HEK293T (cell line): ENCODE measurements around the gene RPGRIP1L.

Experiments
- ARNT ChIP-seq: fragments of 450-650 bp; IDR thresholded peaks from 2 replicates; pipeline ENCODE4 v1.6.1; 2017; ENCODE audit warnings: mild to moderate bottlenecking
- BHLHE40 ChIP-seq: fragments of 450-650 bp; IDR thresholded peaks from 2 replicates; pipeline ENCODE4 v1.6.1; 2016; ENCODE audit warnings: mild to moderate bottlenecking, moderate library complexity, borderline replicate concordance
- CTBP1 ChIP-seq: fragments of 450-650 bp; IDR thresholded peaks from 2 replicates; pipeline ENCODE4 v1.6.1; 2016; ENCODE audit warnings: borderline replicate concordance
- ELF4 ChIP-seq: fragments of 450-650 bp; IDR thresholded peaks from 2 replicates; pipeline ENCODE4 v1.6.1; 2017; ENCODE audit warnings: antibody characterized with exemption
- FOXA1 ChIP-seq: fragments of 450-650 bp; IDR thresholded peaks from 2 replicates; pipeline ENCODE4 v1.6.1; 2016; ENCODE audit warnings: mild to moderate bottlenecking
- FOXK2 ChIP-seq: fragments of 450-650 bp; IDR thresholded peaks from 2 replicates; pipeline ENCODE4 v1.6.1; 2016; ENCODE audit warnings: mild to moderate bottlenecking
- FOXM1 ChIP-seq: fragments of 450-650 bp; IDR thresholded peaks from 2 replicates; pipeline ENCODE4 v1.6.1; 2017; ENCODE audit warnings: mild to moderate bottlenecking, borderline replicate concordance
- HDGF ChIP-seq: fragments of 450-650 bp; IDR thresholded peaks from 2 replicates; pipeline ENCODE4 v1.6.1; 2017; ENCODE audit warnings: antibody characterized with exemption, borderline replicate concordance
- NFRKB ChIP-seq: fragments of 450-650 bp; IDR thresholded peaks from 2 replicates; pipeline ENCODE4 v1.6.1; 2016; ENCODE audit warnings: mild to moderate bottlenecking, moderate library complexity
- SP1 ChIP-seq: fragments of 450-650 bp; IDR thresholded peaks from 2 replicates; pipeline ENCODE4 v1.6.1; 2017
- SUZ12 ChIP-seq: fragments of 450-650 bp; IDR thresholded peaks from 2 replicates; pipeline ENCODE4 v1.6.1; 2016; ENCODE audit warnings: mild to moderate bottlenecking
- TARDBP ChIP-seq: fragments of 450-650 bp; IDR thresholded peaks from 2 replicates; pipeline ENCODE4 v1.6.1; 2016
- ZNF384 ChIP-seq: fragments of 450-650 bp; IDR thresholded peaks from 2 replicates; pipeline ENCODE4 v1.6.1; 2016
- TF ChIP-seq, protein P1 (sequence below): fragments of 450-650 bp; IDR thresholded peaks from 2 replicates; pipeline ENCODE4 v1.6.1; 2016

DNA sequence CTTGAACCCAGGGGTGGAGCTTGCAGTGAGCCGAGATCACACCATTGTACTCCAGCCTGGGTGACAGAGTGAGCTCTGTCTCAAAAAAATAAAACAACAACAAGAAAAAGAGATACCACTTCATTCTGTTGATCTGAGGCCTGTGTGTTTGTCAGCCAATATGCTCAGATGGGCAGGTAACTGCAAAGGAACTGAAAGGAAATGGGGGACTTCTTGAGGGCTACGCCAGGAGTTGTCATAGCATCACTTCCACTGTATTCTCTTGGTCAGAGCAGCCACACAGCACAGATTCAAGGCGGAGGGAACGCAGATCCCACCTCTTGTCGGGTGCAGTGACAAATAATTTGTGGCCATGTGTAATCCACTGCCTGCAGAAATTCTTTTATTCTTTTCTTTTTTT lies 126.8 kb downstream of the RPGRIP1L start:
- TF ChIP-seq, protein P1, sequence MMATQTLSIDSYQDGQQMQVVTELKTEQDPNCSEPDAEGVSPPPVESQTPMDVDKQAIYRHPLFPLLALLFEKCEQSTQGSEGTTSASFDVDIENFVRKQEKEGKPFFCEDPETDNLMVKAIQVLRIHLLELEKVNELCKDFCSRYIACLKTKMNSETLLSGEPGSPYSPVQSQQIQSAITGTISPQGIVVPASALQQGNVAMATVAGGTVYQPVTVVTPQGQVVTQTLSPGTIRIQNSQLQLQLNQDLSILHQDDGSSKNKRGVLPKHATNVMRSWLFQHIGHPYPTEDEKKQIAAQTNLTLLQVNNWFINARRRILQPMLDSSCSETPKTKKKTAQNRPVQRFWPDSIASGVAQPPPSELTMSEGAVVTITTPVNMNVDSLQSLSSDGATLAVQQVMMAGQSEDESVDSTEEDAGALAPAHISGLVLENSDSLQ, result no peak
- no peak for TF ChIP-seq ARNT
- TF ChIP-seq SP1, result no peak
- TF ChIP-seq SUZ12, result no peak
- TF ChIP-seq HDGF, result no peak
- no peak for TF ChIP-seq FOXM1
- no peak for TF ChIP-seq ZNF384
- TF ChIP-seq BHLHE40, result no peak
- TF ChIP-seq CTBP1, result no peak
- TF ChIP-seq NFRKB, result no peak
- no peak for TF ChIP-seq ELF4
- TF ChIP-seq FOXK2, result no peak
- TF ChIP-seq FOXA1, result no peak
- TF ChIP-seq TARDBP, result no peak
